PC-9 (cell line): ENCODE measurements around the gene NT5DC3. TPM values are rescaled to one million over a fixed set of nuclear protein-coding genes. Genes with fewer than 3 reads are reported as not detected.

Experiments
- BruUV-seq: library from RNA; stranded (reverse); fragments of 400-500 nt; replicated peaks from 2 replicates; lab custom pipeline; 2021; lab: Mats Ljungman, UMichigan
- CTCF ChIA-PET: fragments of 300-600 bp; sonication (Branson Sonifier 250); formaldehyde crosslinking; loops from one replicate; lab custom pipeline; 2022; ENCODE audit warnings: antibody characterized with exemption; lab: Charles Lee
- POLR2A ChIA-PET: fragments of 300-600 bp; sonication (Branson Sonifier 250); formaldehyde crosslinking; loops from one replicate; lab custom pipeline; 2022; ENCODE audit warnings: antibody characterized with exemption; ENCODE audit not compliant: unreplicated experiment; lab: Charles Lee
- DNase-seq, 2 experiments: peaks; one replicate each; pipeline versions ENCODE4 v3.0.0 to v3.0.0-alpha.2; 2015 to 2022; ENCODE audit warnings: mixed read lengths in 1 of 2
- H2AFZ ChIP-seq: fragments of 200-600 bp; sonication (generic); 2 replicates; pipeline ENCODE4 v1.8.1; 2017; ENCODE audit warnings: antibody characterized with exemption
- H3F3A ChIP-seq: fragments of 200-600 bp; sonication (generic); 2 replicates; pipeline ENCODE4 v1.8.1; 2017; ENCODE audit warnings: antibody characterized with exemption, mild to moderate bottlenecking, low read depth; ENCODE audit not compliant: insufficient read depth
- H3K27ac ChIP-seq: fragments of 200-600 bp; sonication (generic); 2 replicates; pipeline ENCODE4 v1.6.1; 2016; ENCODE audit warnings: mixed run types
- H3K27me3 ChIP-seq: fragments of 200-600 bp; sonication (generic); 2 replicates; pipeline ENCODE4 v1.6.1; 2016; ENCODE audit warnings: low read depth, mixed run types; ENCODE audit not compliant: insufficient read depth
- H3K36me3 ChIP-seq: fragments of 200-600 bp; sonication (generic); 2 replicates; pipeline ENCODE4 v1.6.1; 2016; ENCODE audit warnings: low read depth, mixed run types
- H3K4me1 ChIP-seq: fragments of 200-600 bp; sonication (generic); replicated peaks from 2 replicates; pipeline ENCODE4 v1.6.1; 2016; ENCODE audit warnings: mixed run types; ENCODE audit not compliant: insufficient read depth
- H3K4me2 ChIP-seq: fragments of 200-600 bp; sonication (generic); 2 replicates; pipeline ENCODE4 v1.6.1; 2017; ENCODE audit warnings: mixed run types
- H3K4me3 ChIP-seq: fragments of 200-600 bp; sonication (generic); 2 replicates; pipeline ENCODE4 v1.6.1; 2016; ENCODE audit warnings: mixed run types
- H3K79me2 ChIP-seq: fragments of 200-600 bp; sonication (generic); 2 replicates; pipeline ENCODE4 v1.6.1; 2017; ENCODE audit warnings: low read depth, mixed run types
- H3K9me2 ChIP-seq: fragments of 200-600 bp; sonication (generic); 2 replicates; pipeline ENCODE4 v1.8.1; 2017; ENCODE audit warnings: mild to moderate bottlenecking; ENCODE audit not compliant: insufficient read depth
- H3K9me3 ChIP-seq: fragments of 200-600 bp; sonication (generic); 2 replicates; pipeline ENCODE4 v1.8.1; 2016; ENCODE audit warnings: low read depth; ENCODE audit not compliant: insufficient read depth
- H4K20me1 ChIP-seq: fragments of 200-600 bp; sonication (generic); 2 replicates; pipeline ENCODE4 v1.8.1; 2017; ENCODE audit not compliant: insufficient read depth
- EZH2 ChIP-seq: fragments of 200-600 bp; sonication (generic); IDR thresholded peaks from 2 replicates; pipeline ENCODE4 v1.8.0; 2017; ENCODE audit warnings: antibody characterized with exemption, low read depth
- intact Hi-C: fragments of 100-400 bp; cut with micrococcal nuclease; formaldehyde crosslinking; loops from one replicate; pipeline ENCODE4 v1.10.0; 2022; ENCODE audit not compliant: unreplicated experiment
- total RNA-seq: library from RNA; stranded (reverse); gene quantifications from 2 replicates; pipeline ENCODE4 v1.2.3, GENCODE V29; 2021
- TF ChIP-seq, protein P1 (sequence below): fragments of 200-600 bp; sonication (generic); conservative IDR thresholded peaks from 2 replicates; pipeline ENCODE4 v1.6.1; 2017; ENCODE audit warnings: mixed run types, antibody characterized with exemption, mild to moderate bottlenecking, moderate library complexity

NT5DC3 gene
- total RNA-seq, 1 experiment from 2014 or later, result 13.2 TPM

DNA sequence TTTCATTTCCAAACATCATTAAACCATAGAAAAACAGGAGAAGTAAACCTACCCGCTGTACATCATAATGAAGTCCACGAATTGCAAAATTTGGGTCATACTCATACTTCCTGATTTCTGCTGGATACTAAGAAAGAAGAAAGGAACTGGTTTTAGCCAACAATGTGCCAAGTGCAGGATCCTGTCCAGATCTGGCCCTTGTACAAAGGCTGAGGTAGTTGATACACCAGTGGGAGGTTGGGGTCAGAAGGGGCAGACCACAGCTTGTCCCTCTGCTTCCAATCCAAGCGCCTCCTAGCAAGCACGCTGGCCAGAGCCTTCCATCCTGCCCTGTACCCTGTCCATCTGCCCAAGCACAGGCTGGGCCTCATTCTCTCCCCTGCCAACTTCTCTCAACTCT lies 34.2 kb downstream of the NT5DC3 start:
- H3K4me1 ChIP-seq, result peaks cover 61% of the 10 kb centered on the region
- intact Hi-C loops, result no loop called here
- CTCF ChIA-PET, result no interaction called here

DNA sequence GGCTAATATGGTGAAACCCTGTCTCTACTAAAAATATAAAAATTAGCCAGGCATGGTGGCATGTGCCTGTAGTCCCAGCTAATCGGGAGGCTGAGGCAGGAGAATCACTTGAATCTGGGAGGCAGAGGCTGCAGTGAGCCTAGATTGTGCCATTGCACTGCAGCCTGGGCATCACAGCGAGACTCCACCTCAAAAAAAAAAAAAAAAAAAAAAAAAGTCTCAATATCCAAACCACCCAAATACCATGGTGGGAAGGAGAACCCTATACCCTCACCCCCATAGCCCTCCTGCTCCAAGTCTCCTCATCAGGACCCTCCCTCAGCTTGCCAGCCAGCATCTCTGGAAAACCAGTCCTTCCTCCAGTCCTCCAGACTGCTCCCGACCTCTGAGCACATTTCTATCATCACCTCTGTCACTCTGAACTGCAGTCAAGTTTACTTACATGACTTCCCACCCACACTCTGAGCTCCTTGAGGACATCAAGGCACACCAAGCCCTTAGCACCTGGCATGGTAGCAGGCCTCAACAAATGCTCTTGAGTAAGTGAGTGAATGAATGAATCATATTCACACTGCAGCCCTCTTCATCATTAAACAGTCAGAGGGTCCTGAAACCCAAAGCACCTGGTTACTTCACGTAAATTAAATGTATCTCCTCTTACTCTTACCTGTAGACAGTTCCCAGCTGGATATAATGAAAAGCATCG lies 35.2 kb downstream of the NT5DC3 start:
- peak overlapping the region; percentile 94 for H3K27ac ChIP-seq
- intact Hi-C loops, result loop anchor here (1.0 kb wide), 1 partner anchor 35 kb away; the partner anchor contains the start of gene NT5DC3

More for the DNA sequence above, 34.2 kb downstream of the NT5DC3 start:
- BruUV-seq, result no TSS peak
- DNase-seq, result peak in 1 of 2 experiments; percentile 48
- peak overlapping the region; percentile 77; the same call in 1 of the 2 replicates for H3K4me2 ChIP-seq
- H4K20me1 ChIP-seq, result no peaks in the 10 kb centered on the region
- no peak for TF ChIP-seq EZH2
- TF ChIP-seq, protein P1, sequence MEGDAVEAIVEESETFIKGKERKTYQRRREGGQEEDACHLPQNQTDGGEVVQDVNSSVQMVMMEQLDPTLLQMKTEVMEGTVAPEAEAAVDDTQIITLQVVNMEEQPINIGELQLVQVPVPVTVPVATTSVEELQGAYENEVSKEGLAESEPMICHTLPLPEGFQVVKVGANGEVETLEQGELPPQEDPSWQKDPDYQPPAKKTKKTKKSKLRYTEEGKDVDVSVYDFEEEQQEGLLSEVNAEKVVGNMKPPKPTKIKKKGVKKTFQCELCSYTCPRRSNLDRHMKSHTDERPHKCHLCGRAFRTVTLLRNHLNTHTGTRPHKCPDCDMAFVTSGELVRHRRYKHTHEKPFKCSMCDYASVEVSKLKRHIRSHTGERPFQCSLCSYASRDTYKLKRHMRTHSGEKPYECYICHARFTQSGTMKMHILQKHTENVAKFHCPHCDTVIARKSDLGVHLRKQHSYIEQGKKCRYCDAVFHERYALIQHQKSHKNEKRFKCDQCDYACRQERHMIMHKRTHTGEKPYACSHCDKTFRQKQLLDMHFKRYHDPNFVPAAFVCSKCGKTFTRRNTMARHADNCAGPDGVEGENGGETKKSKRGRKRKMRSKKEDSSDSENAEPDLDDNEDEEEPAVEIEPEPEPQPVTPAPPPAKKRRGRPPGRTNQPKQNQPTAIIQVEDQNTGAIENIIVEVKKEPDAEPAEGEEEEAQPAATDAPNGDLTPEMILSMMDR, result no peak
- H2AFZ ChIP-seq, result no peak overlapping the region
- H3K27me3 ChIP-seq, result no peaks in the 10 kb centered on the region
- no peaks in the 10 kb centered on the region for H3K36me3 ChIP-seq
- peaks cover 33% of the 10 kb centered on the region for H3K79me2 ChIP-seq
- H3K4me3 ChIP-seq, result no peak overlapping the region
- no peaks in the 10 kb centered on the region for H3K9me2 ChIP-seq
- H3F3A ChIP-seq, result peaks cover 45% of the 10 kb centered on the region
- POLR2A ChIA-PET, result no interaction called here
- no peaks in the 10 kb centered on the region for H3K9me3 ChIP-seq
- peak overlapping the region; percentile 94 for H3K27ac ChIP-seq

GRCh38 chr12:103803847-103804246 lies 37.2 kb downstream of the NT5DC3 start:
- Histone ChIP-seq H3K4me3 (no peak overlapping the region), H3K27ac (peak overlapping the region; percentile 94; the same call in 1 of the 2 replicates), H3F3A (peaks cover 74% of the 10 kb centered on the region), H4K20me1 (no peaks in the 10 kb centered on the region), H3K9me3 (no peaks in the 10 kb centered on the region), H2AFZ (no peak overlapping the region), H3K79me2 (peaks cover 28% of the 10 kb centered on the region), H3K9me2 (no peaks in the 10 kb centered on the region), H3K36me3 (no peaks in the 10 kb centered on the region), H3K4me2 (peak overlapping the region; percentile 77; the same call in 1 of the 2 replicates), H3K4me1 (peaks cover 91% of the 10 kb centered on the region), H3K27me3 (no peaks in the 10 kb centered on the region)
- POLR2A ChIA-PET, result interaction anchor here (0.6 kb wide), 1 partner anchor 113 kb away, joined by 4 read pairs; no protein-coding TSS in a partner anchor
- TF ChIP-seq, protein P1, result no peak
- TF ChIP-seq EZH2, result no peak
- no TSS peak for BruUV-seq
- no peak for DNase-seq
- CTCF ChIA-PET, result no interaction called here
- intact Hi-C loops, result no loop called here

More for the DNA sequence above, 35.2 kb downstream of the NT5DC3 start:
- peaks cover 71% of the 10 kb centered on the region for H3K4me1 ChIP-seq
- H3K4me2 ChIP-seq, result peak overlapping the region; percentile 77
- no peaks in the 10 kb centered on the region for H3K9me3 ChIP-seq
- H2AFZ ChIP-seq, result no peak overlapping the region
- no peaks in the 10 kb centered on the region for H3K9me2 ChIP-seq
- peaks cover 55% of the 10 kb centered on the region for H3F3A ChIP-seq
- peaks cover 35% of the 10 kb centered on the region for H3K79me2 ChIP-seq
- TF ChIP-seq EZH2, result no peak
- TF ChIP-seq, protein P1, result no peak
- POLR2A ChIA-PET, result no interaction called here
- H3K4me3 ChIP-seq, result peak overlapping the region; percentile 26; the same call in 1 of the 2 replicates
- DNase-seq, result no peak
- no peaks in the 10 kb centered on the region for H3K27me3 ChIP-seq
- no peaks in the 10 kb centered on the region for H3K36me3 ChIP-seq
- CTCF ChIA-PET, result interaction anchor here (0.7 kb wide), 1 partner anchor 66 kb away, joined by 23 read pairs; no protein-coding TSS in a partner anchor
- BruUV-seq, result no TSS peak
- H4K20me1 ChIP-seq, result no peaks in the 10 kb centered on the region
